Keratinocyte (primary cell): Measurements from ENCODE around the gene ATP6V0A4. TPM values are rescaled to one million over a fixed set of nuclear protein-coding genes. Genes with fewer than 3 reads are reported as not detected.

Experiments used
- DNase-seq: peaks from one replicate; pipeline ENCODE4 v3.0.0-alpha.2; 2011; ENCODE audit warnings: low read depth, missing footprints, low spot score
- FAIRE-seq: peaks from 2 replicates; lab custom pipeline; 2011; peaks lifted over from hg19 to GRCh38; lab: Jason Lieb, UNC
- H2AFZ ChIP-seq: 2 replicates; pipeline ENCODE4 v1.6.0; 2012; ENCODE audit warnings: low read length, control low read depth, inconsistent platforms; ENCODE audit not compliant: control insufficient read depth
- H3K27ac ChIP-seq: 2 replicates; pipeline ENCODE4 v1.5.1; 2011; ENCODE audit warnings: low read length; ENCODE audit not compliant: control insufficient read depth, insufficient read depth
- H3K27me3 ChIP-seq: 3 replicates; pipeline ENCODE4 v1.6.0; 2011; ENCODE audit warnings: low read length; ENCODE audit not compliant: control insufficient read depth, insufficient read depth; ENCODE audit errors: extremely low read depth
- H3K36me3 ChIP-seq, 2 experiments: 2 replicates in 1 of 2; 3 replicates in 1 of 2; pipeline ENCODE4 v1.5.1; 2011; ENCODE audit warnings: low read length in 2 of 2, mild to moderate bottlenecking in 1 of 2; ENCODE audit not compliant: control insufficient read depth in 2 of 2, insufficient read depth in 2 of 2; ENCODE audit errors: extremely low read depth in 1 of 2
- H3K4me1 ChIP-seq: 3 replicates; pipeline ENCODE4 v1.5.1; 2011; ENCODE audit warnings: low read length; ENCODE audit not compliant: control insufficient read depth, insufficient read depth; ENCODE audit errors: extremely low read depth
- H3K4me2 ChIP-seq: 3 replicates; pipeline ENCODE4 v1.6.0; 2011; ENCODE audit warnings: low read depth, low read length; ENCODE audit not compliant: control insufficient read depth, insufficient read depth; ENCODE audit errors: extremely low read depth
- H3K4me3 ChIP-seq, 3 experiments: fragments of 200-600 bp in 1 of 3; sonication (generic) in 1 of 3; 2 replicates in 2 of 3; 3 replicates in 1 of 3; pipeline ENCODE4 v1.5.1; 2011 to 2016; ENCODE audit warnings: low read length in 3 of 3, mild to moderate bottlenecking in 3 of 3, control low read depth in 2 of 3, inconsistent platforms in 1 of 3, low read depth in 1 of 3, mixed read lengths in 1 of 3, mixed run types in 1 of 3, moderate library complexity in 1 of 3; ENCODE audit not compliant: control insufficient read depth in 2 of 3, insufficient read depth in 2 of 3; ENCODE audit errors: extremely low read depth in 1 of 3
- H3K79me2 ChIP-seq: 2 replicates; pipeline ENCODE4 v1.6.0; 2012; ENCODE audit warnings: low read length; ENCODE audit not compliant: control insufficient read depth, insufficient read depth
- H3K9ac ChIP-seq: 3 replicates; pipeline ENCODE4 v1.6.0; 2011; ENCODE audit warnings: low read length; ENCODE audit not compliant: control insufficient read depth, insufficient read depth; ENCODE audit errors: extremely low read depth
- H3K9me1 ChIP-seq: 3 replicates; pipeline ENCODE4 v1.6.0; 2011; ENCODE audit warnings: low read length; ENCODE audit not compliant: control insufficient read depth, insufficient read depth; ENCODE audit errors: extremely low read depth
- H3K9me3 ChIP-seq: 2 replicates; pipeline ENCODE4 v1.5.1; 2012; ENCODE audit warnings: low read depth, low read length; ENCODE audit not compliant: control insufficient read depth
- H4K20me1 ChIP-seq: 3 replicates; pipeline ENCODE4 v1.6.0; 2011; ENCODE audit warnings: low read length; ENCODE audit not compliant: control insufficient read depth, insufficient read depth; ENCODE audit errors: extremely low read depth
- CTCF ChIP-seq, 3 experiments: IDR thresholded peaks in 1 of 3; conservative IDR thresholded peaks in 1 of 3; optimal IDR thresholded peaks in 1 of 3; 2 replicates in 2 of 3; 3 replicates in 1 of 3; pipeline versions ENCODE3 to v1.5.1; 2011; ENCODE audit warnings: low read length in 3 of 3, mild to moderate bottlenecking in 3 of 3, moderate library complexity in 2 of 3, control low read depth in 1 of 3, inconsistent platforms in 1 of 3; ENCODE audit not compliant: insufficient read depth in 2 of 3; ENCODE audit errors: extremely low read depth in 1 of 3
- EZH2 ChIP-seq: IDR thresholded peaks from one replicate; pipeline ENCODE4 v1.6.1; 2012; ENCODE audit warnings: inconsistent platforms, mild to moderate bottlenecking, low read length, moderate library complexity
- dilution Hi-C: fragments of 300-500 bp; cut with MboI; formaldehyde crosslinking; loops from one replicate; pipeline ENCODE4 v1.7.0; 2020; ENCODE audit warnings: low sequenced_read_pairs; ENCODE audit not compliant: extremely low pct_ligation_motif_present
- polyA plus RNA-seq, 5 experiments: library from polyadenylated mRNA; depleted of rRNA in 3 of 5; stranded (reverse) in 3 of 5; stranded (forward) in 1 of 5; unstranded in 1 of 5; fragments of >200 nt; gene quantifications; 1 replicate in 1 of 5; 2 replicates in 3 of 5; 3 replicates in 1 of 5; pipeline versions ENCODE4 v1.2.1 to v1.2.3, GENCODE V29; 2011 to 2012; ENCODE audit warnings: missing spikeins in 2 of 5, low read depth in 1 of 5, low replicate concordance in 1 of 5

ATP6V0A4 gene
- polyA plus RNA-seq, 1 donor (not counting 4 experiments of a cell fraction or from before 2014, with no cell fraction given): 0.34 TPM

- Histone ChIP-seq H3K9me3 (no peaks in the 10 kb centered on the region), H3K4me1 (no peaks in the 10 kb centered on the region), H3K36me3 (no peaks in the 10 kb centered on the region), H3K4me2 (no peak overlapping the region), H2AFZ (no peak overlapping the region), H3K79me2 (no peaks in the 10 kb centered on the region), H3K4me3 (no peak overlapping the region), H3K27ac (no peak overlapping the region), H3K9ac (no peak overlapping the region), H4K20me1 (no peaks in the 10 kb centered on the region), H3K27me3 (no peaks in the 10 kb centered on the region), H3K9me1 (no peaks in the 10 kb centered on the region)
- dilution Hi-C loops: no loop called here
- TF ChIP-seq EZH2 (no peak), CTCF (optimal IDR thresholded peaks at IDR 0.05 in 1 of 3, IDR thresholded peaks at IDR 0.05 in 1 of 3, conservative IDR thresholded peaks at IDR 0.05 in 1 of 3; ENCODE audit: extremely low read depth in 1 of 3, insufficient read depth in 2 of 3, low read length in 3 of 3) (no peak)
- FAIRE-seq (no peak), DNase-seq (no peak)
Observed at GRCh38 chr7:138666385-138666784, 131.6 kb downstream of the ATP6V0A4 start.

- Histone ChIP-seq H3K4me1 (no peaks in the 10 kb centered on the region), H3K79me2 (no peaks in the 10 kb centered on the region), H3K27ac (no peak overlapping the region), H3K4me2 (no peak overlapping the region), H3K9me1 (no peaks in the 10 kb centered on the region), H3K36me3 (no peaks in the 10 kb centered on the region), H2AFZ (no peak overlapping the region), H4K20me1 (no peaks in the 10 kb centered on the region), H3K9ac (no peak overlapping the region), H3K9me3 (no peaks in the 10 kb centered on the region), H3K4me3 (no peak overlapping the region), H3K27me3 (no peaks in the 10 kb centered on the region)
- no peak for TF ChIP-seq EZH2
- no peak for TF ChIP-seq CTCF (optimal IDR thresholded peaks at IDR 0.05 in 1 of 3, IDR thresholded peaks at IDR 0.05 in 1 of 3, conservative IDR thresholded peaks at IDR 0.05 in 1 of 3; ENCODE audit: extremely low read depth in 1 of 3, insufficient read depth in 2 of 3, low read length in 3 of 3)
- dilution Hi-C loops: no loop called here
- FAIRE-seq (no peak), DNase-seq (no peak)
Observed at GRCh38 chr7:138665669-138666140, 132.3 kb downstream of the ATP6V0A4 start.
